Natural killer cell treated with Interleukin-12 subunit alpha and Interleukin-12 subunit beta and Interleukin-15 and Interleukin-18, amount 100 ng/mL, for 72 hours (primary cell): ENCODE data around the gene TSC2. TPM values are rescaled to one million over a fixed set of nuclear protein-coding genes. Genes with fewer than 3 reads are reported as not detected.
A peak's percentile ranks its signal among the peaks of the same experiment; 100 is the strongest.
"Not testable (repeated sequence)": the region's sequence is repeated elsewhere in the genome, so short reads cannot be mapped to it uniquely, and the experiment has no call there.

Source experiments
- ATAC-seq, 2 donors: fragments of 150-1000 bp; cut with Tn5 transposase in 1 of 2; sonication (Bioruptor Pico), chemical (Tn5 transposase) in 1 of 2; 2 replicates each; pipeline ENCODE4 v1.10.0; 2021
- DNase-seq: peaks from one replicate; pipeline ENCODE4 v3.0.0; 2022; ENCODE audit warnings: low spot score
- H3K27ac Mint-ChIP-seq, 2 donors: 1 replicate in 1 of 2; 2 replicates in 1 of 2; pipeline ENCODE4 v1.8.0; 2022; ENCODE audit warnings: mixed read lengths in 2 of 2, mild to moderate bottlenecking in 1 of 2, moderate library complexity in 1 of 2
- H3K27me3 Mint-ChIP-seq, 2 donors: 1 replicate in 1 of 2; 2 replicates in 1 of 2; pipeline ENCODE4 v1.8.0; 2022; ENCODE audit warnings: mixed read lengths in 2 of 2
- H3K36me3 Mint-ChIP-seq: one replicate; pipeline ENCODE4 v1.8.0; 2022; ENCODE audit warnings: mixed read lengths
- H3K4me1 Mint-ChIP-seq, 2 donors: 1 replicate in 1 of 2; 2 replicates in 1 of 2; pipeline ENCODE4 v1.8.0; 2022; ENCODE audit warnings: low read depth in 2 of 2, mixed read lengths in 2 of 2, mild to moderate bottlenecking in 1 of 2
- H3K4me3 Mint-ChIP-seq: one replicate; pipeline ENCODE4 v1.8.0; 2022; ENCODE audit warnings: mixed read lengths
- H3K9me3 Mint-ChIP-seq: 2 replicates; pipeline ENCODE4 v1.8.0; 2022; ENCODE audit warnings: mixed read lengths
- total RNA-seq, 2 donors: library from RNA; stranded (reverse); gene quantifications; one replicate each; pipeline ENCODE4 v1.2.3, GENCODE V29; 2022

The TSC2 gene
- total RNA-seq, 2 donors from 2014 or later, result 106 to 155 TPM

GRCh38 chr16:2006317-2006716, 41.5 kb upstream of the TSC2 start:
- no peaks in the 10 kb centered on the region for H3K9me3 Mint-ChIP-seq
- peak overlapping the region in 1 of 2 donors; percentile 63 for H3K27ac Mint-ChIP-seq
- peaks cover 32 to 37% of the 10 kb centered on the region in 2 donors for H3K4me1 Mint-ChIP-seq
- no peaks in the 10 kb centered on the region for H3K27me3 Mint-ChIP-seq
- no peak for DNase-seq
- H3K4me3 Mint-ChIP-seq, result peak overlapping the region; percentile 95
- ATAC-seq, result no peak
- H3K36me3 Mint-ChIP-seq, result no peaks in the 10 kb centered on the region

GRCh38 chr16:2007081-2007836, 40.5 kb upstream of the TSC2 start:
- H3K9me3 Mint-ChIP-seq, result no peaks in the 10 kb centered on the region
- H3K36me3 Mint-ChIP-seq, result no peaks in the 10 kb centered on the region
- H3K27ac Mint-ChIP-seq, result peak overlapping the region; percentile 81 to 86
- H3K4me1 Mint-ChIP-seq, result peaks cover 32 to 37% of the 10 kb centered on the region in 2 donors
- DNase-seq (no peak), ATAC-seq (no peak)
- H3K27me3 Mint-ChIP-seq, result no peaks in the 10 kb centered on the region
- H3K4me3 Mint-ChIP-seq, result peak overlapping the region; percentile 95

DNA sequence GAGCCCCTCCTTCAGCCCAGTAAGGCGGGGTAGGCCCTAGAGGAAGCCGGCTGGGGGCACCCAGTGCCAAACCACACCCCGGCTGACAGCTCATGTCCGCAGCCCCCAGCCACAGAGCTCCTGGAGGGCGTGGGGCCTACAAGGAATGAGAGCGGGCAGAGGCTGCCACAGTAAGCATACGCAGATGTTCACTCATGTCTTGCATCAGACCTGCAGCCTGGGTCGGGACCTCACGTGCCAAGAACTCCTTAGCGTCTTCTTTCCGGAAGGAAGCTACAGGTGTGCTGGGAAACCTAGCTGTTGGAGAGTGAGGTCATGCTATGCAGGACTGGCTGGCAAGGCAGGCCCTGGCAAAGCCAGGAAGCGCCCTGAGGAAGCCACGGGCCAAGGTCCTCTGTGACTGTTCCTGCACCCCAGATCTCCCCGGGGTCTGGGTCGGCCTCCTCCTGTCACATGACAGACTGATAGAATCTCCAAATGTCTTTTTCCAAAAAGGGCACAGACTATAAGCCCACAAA, 39.7 kb upstream of the TSC2 start:
- Mint-ChIP-seq H3K9me3 (no peaks in the 10 kb centered on the region), H3K27ac (peak overlapping the region; percentile 81 to 86), H3K4me1 (peaks cover 30 to 37% of the 10 kb centered on the region in 2 donors), H3K4me3 (peak overlapping the region; percentile 95), H3K27me3 (no peaks in the 10 kb centered on the region), H3K36me3 (no peaks in the 10 kb centered on the region)
- ATAC-seq, result no peak
- DNase-seq, result no peak

DNA sequence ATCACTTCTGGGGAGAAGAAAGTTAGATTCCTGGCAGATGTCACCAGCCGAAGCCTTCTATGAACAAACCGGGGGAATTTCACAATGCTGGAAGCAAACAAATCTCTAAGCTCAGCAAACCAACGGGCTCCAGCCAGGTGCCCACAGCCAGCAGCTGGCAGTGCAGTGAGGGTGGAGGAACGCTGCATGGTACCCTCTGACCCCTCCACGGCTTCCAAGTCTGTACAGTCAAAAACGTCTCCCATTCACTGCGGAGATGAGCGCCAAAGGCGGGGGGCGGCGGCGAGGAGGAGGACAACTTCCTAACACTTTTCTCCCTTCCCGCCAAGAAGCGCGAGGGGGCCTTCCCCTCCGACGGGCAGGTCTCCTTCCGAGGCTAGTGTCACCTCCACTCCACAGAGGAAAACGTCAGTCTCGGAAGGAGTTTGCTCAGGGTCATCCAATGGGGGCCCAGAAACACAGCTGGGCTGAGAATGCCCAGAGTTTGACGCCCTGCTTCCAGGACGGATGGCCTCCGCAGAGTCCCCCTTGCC, 39.1 kb upstream of the TSC2 start:
- Mint-ChIP-seq H3K4me1 (peaks cover 30 to 37% of the 10 kb centered on the region in 2 donors), H3K9me3 (no peaks in the 10 kb centered on the region), H3K36me3 (no peaks in the 10 kb centered on the region), H3K27ac (peak overlapping the region; percentile 81 to 86), H3K4me3 (peak overlapping the region; percentile 95), H3K27me3 (no peaks in the 10 kb centered on the region)
- ATAC-seq (peak in 1 of 2 donors; percentile 6), DNase-seq (no peak)

DNA sequence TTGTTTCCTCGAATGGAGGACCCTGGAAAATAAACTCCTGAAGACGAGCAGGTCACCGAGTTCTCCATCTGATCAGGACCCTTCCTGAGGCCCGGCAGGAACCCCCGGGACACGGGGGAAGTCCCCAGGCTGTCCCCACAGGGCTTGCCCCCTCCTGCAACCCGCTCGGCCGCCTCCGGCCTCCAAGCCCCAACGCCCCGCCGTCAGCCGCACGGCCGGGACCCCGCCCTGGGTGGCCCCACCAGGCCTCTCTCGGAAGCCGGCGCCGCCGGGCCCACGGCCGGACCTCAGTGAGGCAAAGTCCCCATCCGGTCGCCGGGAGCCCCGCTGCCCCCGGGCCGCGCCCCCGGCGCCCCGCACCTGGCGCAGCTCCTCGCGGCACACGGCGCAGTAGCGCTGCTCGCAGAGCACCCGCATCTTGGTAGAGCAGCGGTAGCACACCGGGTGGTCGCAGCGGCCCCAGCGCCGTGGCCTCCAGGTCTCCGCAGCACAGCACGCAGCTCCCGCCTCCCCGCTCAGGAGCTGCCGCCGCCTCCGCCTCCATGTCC, 38.5 kb upstream of the TSC2 start:
- peak overlapping the region; percentile 81 to 86 for H3K27ac Mint-ChIP-seq
- peaks cover 30 to 37% of the 10 kb centered on the region in 2 donors for H3K4me1 Mint-ChIP-seq
- H3K4me3 Mint-ChIP-seq, result peak overlapping the region; percentile 95
- H3K9me3 Mint-ChIP-seq, result no peaks in the 10 kb centered on the region
- no peaks in the 10 kb centered on the region for H3K36me3 Mint-ChIP-seq
- DNase-seq (no peak), ATAC-seq (peak; percentile 47 to 53)
- H3K27me3 Mint-ChIP-seq, result no peaks in the 10 kb centered on the region

- DNase-seq (peak; percentile 89), ATAC-seq (peak; percentile 97 to 99)
- Mint-ChIP-seq H3K9me3 (no peaks in the 10 kb centered on the region), H3K4me1 (peaks cover 28 to 37% of the 10 kb centered on the region in 2 donors), H3K4me3 (peak within 1 kb of the TSS; percentile 97), H3K27ac (peak within 1 kb of the TSS; percentile 96), H3K36me3 (no peaks in the 10 kb centered on the region), H3K27me3 (no peaks in the 10 kb centered on the region)
Observed at GRCh38 chr16:2009791-2010510, 37.8 kb upstream of the TSC2 start, which contains the start of gene ZNF598. TSS of gene ZNF598 (minus strand) at chr16:2009821.

GRCh38 chr16:2011726-2012125, 36.1 kb upstream of the TSC2 start:
- not testable (repeated sequence) for H3K27ac Mint-ChIP-seq, H3K27me3 Mint-ChIP-seq

GRCh38 chr16:2013527-2013926, 34.3 kb upstream of the TSC2 start:
- DNase-seq, result no peak
- no peak for ATAC-seq
- peaks cover 0 to 2% of the 10 kb centered on the region in 2 donors for H3K27me3 Mint-ChIP-seq
- H3K36me3 Mint-ChIP-seq, result no peaks in the 10 kb centered on the region
- no peak overlapping the region for H3K27ac Mint-ChIP-seq
- H3K9me3 Mint-ChIP-seq, result no peaks in the 10 kb centered on the region
- no peak overlapping the region for H3K4me3 Mint-ChIP-seq
- peaks cover 7 to 13% of the 10 kb centered on the region in 2 donors for H3K4me1 Mint-ChIP-seq

More at GRCh38 chr16:2011726-2012125, 36.1 kb upstream of the TSC2 start:
- not testable (repeated sequence) for H3K4me3 Mint-ChIP-seq, ATAC-seq, DNase-seq, H3K36me3 Mint-ChIP-seq, H3K9me3 Mint-ChIP-seq
- H3K4me1 Mint-ChIP-seq, result peaks cover 20 to 27% of the 10 kb centered on the region in 2 donors

- H3K9me3 Mint-ChIP-seq, result no peaks in the 10 kb centered on the region
- DNase-seq (no peak), ATAC-seq (no peak)
- H3K36me3 Mint-ChIP-seq, result no peaks in the 10 kb centered on the region
- H3K4me3 Mint-ChIP-seq, result no peak overlapping the region
- H3K27me3 Mint-ChIP-seq, result peaks cover 0 to 5% of the 10 kb centered on the region in 2 donors
- no peak overlapping the region for H3K27ac Mint-ChIP-seq
- H3K4me1 Mint-ChIP-seq, result peaks cover 1 to 3% of the 10 kb centered on the region in 2 donors
Observed at GRCh38 chr16:2015117-2015946, 32.5 kb upstream of the TSC2 start.

GRCh38 chr16:2015947-2016208, 31.9 kb upstream of the TSC2 start:
- H3K4me1 Mint-ChIP-seq, result no peaks in the 10 kb centered on the region
- DNase-seq, result no peak
- no peak for ATAC-seq

GRCh38 chr16:2016407-2016922, 31.3 kb upstream of the TSC2 start:
- no peak for DNase-seq
- H3K4me1 Mint-ChIP-seq, result no peaks in the 10 kb centered on the region
- no peak overlapping the region for H3K27ac Mint-ChIP-seq
- peaks cover 0 to 5% of the 10 kb centered on the region in 2 donors for H3K27me3 Mint-ChIP-seq
- peak in 1 of 2 donors; percentile 46 for ATAC-seq
- H3K36me3 Mint-ChIP-seq, result no peaks in the 10 kb centered on the region
- H3K4me3 Mint-ChIP-seq, result no peak overlapping the region
- no peaks in the 10 kb centered on the region for H3K9me3 Mint-ChIP-seq

More at GRCh38 chr16:2015947-2016208, 31.9 kb upstream of the TSC2 start:
- H3K27me3 Mint-ChIP-seq, result peaks cover 0 to 5% of the 10 kb centered on the region in 2 donors
- H3K27ac Mint-ChIP-seq, result no peak overlapping the region
- no peaks in the 10 kb centered on the region for H3K36me3 Mint-ChIP-seq
- H3K9me3 Mint-ChIP-seq, result no peaks in the 10 kb centered on the region
- no peak overlapping the region for H3K4me3 Mint-ChIP-seq

- H3K4me1 Mint-ChIP-seq, result peaks cover 5 to 12% of the 10 kb centered on the region in 2 donors
- H3K4me3 Mint-ChIP-seq, result no peak within 1 kb of the TSS
- H3K27ac Mint-ChIP-seq, result no peak within 1 kb of the TSS
Observed at GRCh38 chr16:2019518-2019920, 28.3 kb upstream of the TSC2 start, which contains the start of gene NPW. TSS of gene NPW (plus strand) at chr16:2019785.

More at GRCh38 chr16:2019518-2019920, 28.3 kb upstream of the TSC2 start, which contains the start of gene NPW:
- peaks cover 0 to 8% of the 10 kb centered on the region in 2 donors for H3K27me3 Mint-ChIP-seq
- DNase-seq (no peak), ATAC-seq (no peak)
- no peaks in the 10 kb centered on the region for H3K36me3 Mint-ChIP-seq
- H3K9me3 Mint-ChIP-seq, result no peaks in the 10 kb centered on the region
